Stimulated activated CD4-positive, alpha-beta T cell treated with anti-CD3 and anti-CD28 coated beads, Interleukin-2, amount 100 ng/mL, for 48 hours (primary cell): ENCODE results near the gene SNX14.

Experiments used
- DNase-seq, 2 donors: peaks; one replicate each; pipeline ENCODE4 v3.0.0-alpha.2; 2020

Gene SNX14

GRCh38 chr6:85460921-85461797 is 132.5 kb downstream of the SNX14 start:
- no peak for DNase-seq

- no peak for DNase-seq
These were observed 133.3 kb downstream of the SNX14 start for GRCh38 chr6:85460154-85460920.

GRCh38 chr6:85459224-85459901 is 134.3 kb downstream of the SNX14 start:
- no peak for DNase-seq

GRCh38 chr6:85458782-85459181 is 134.9 kb downstream of the SNX14 start:
- DNase-seq = no peak

- no peak for DNase-seq
These were observed 135.5 kb downstream of the SNX14 start for GRCh38 chr6:85458184-85458583.

GRCh38 chr6:85456782-85457181 is 136.9 kb downstream of the SNX14 start:
- DNase-seq = no peak
